Small intestine (tissue), 7 donors: ENCODE data around the gene TEAD1. TPM values are rescaled to one million over a fixed set of nuclear protein-coding genes. Genes with fewer than 3 reads are reported as not detected.

Source experiments
- DNase-seq, 2 donors: peaks; one replicate each; pipeline versions ENCODE4 v3.0.0 to v3.0.0-alpha.2; 2013
- FAIRE-seq: peaks from 2 replicates; lab custom pipeline; 2012; peaks lifted over from hg19 to GRCh38; lab: Jason Lieb, UNC
- H3K27ac ChIP-seq, 3 donors: one replicate each; pipeline ENCODE4 v1.5.1; 2013; ENCODE audit warnings: low read length in 2 of 3, mild to moderate bottlenecking in 2 of 3, control low read depth in 1 of 3, inconsistent platforms in 1 of 3, low read depth in 1 of 3, moderate library complexity in 1 of 3
- H3K27me3 ChIP-seq, 3 donors: one replicate each; pipeline ENCODE4 v1.6.1; 2013; ENCODE audit warnings: low read length in 3 of 3, inconsistent platforms in 1 of 3; ENCODE audit not compliant: control insufficient read depth in 3 of 3, insufficient read depth in 3 of 3
- H3K36me3 ChIP-seq, 3 donors: one replicate each; pipeline ENCODE4 v1.6.1; 2013; ENCODE audit warnings: low read length in 3 of 3, inconsistent platforms in 1 of 3, low read depth in 1 of 3, mild to moderate bottlenecking in 1 of 3, moderate library complexity in 1 of 3; ENCODE audit not compliant: control insufficient read depth in 3 of 3, insufficient read depth in 2 of 3
- H3K4me1 ChIP-seq, 3 donors: one replicate each; pipeline ENCODE4 v1.6.1; 2013; ENCODE audit warnings: low read length in 2 of 3, inconsistent platforms in 1 of 3, low read depth in 1 of 3, mild to moderate bottlenecking in 1 of 3, moderate library complexity in 1 of 3; ENCODE audit not compliant: control insufficient read depth in 3 of 3, insufficient read depth in 2 of 3
- H3K4me3 ChIP-seq, 3 donors: one replicate each; pipeline ENCODE4 v1.5.1; 2013; ENCODE audit warnings: low read length in 3 of 3, control low read depth in 1 of 3, inconsistent platforms in 1 of 3, low read depth in 1 of 3, mild to moderate bottlenecking in 1 of 3, moderate library complexity in 1 of 3
- H3K9me3 ChIP-seq, 2 donors: one replicate each; pipeline ENCODE4 v1.6.1; 2013; ENCODE audit warnings: low read depth in 1 of 2, low read length in 1 of 2; ENCODE audit not compliant: control insufficient read depth in 2 of 2, insufficient read depth in 1 of 2
- WGBS, 3 donors: extraction: QIAGEN DNeasy Blood & Tissue Kit; methylation state at CpG; one replicate each; pipeline ENCODE4 v1.1.7; 2013; 5-methylcytosine and 5-hydroxymethylcytosine counted together
- polyA plus RNA-seq, 4 donors: library from polyadenylated mRNA; stranded (reverse) in 3 of 4; unstranded in 1 of 4; fragments of 200-250 nt in 3 of 4; fragments of 120-200 nt in 1 of 4; gene quantifications; one replicate each; pipeline versions ENCODE4 v1.2.1 to v1.2.3, GENCODE V29; 2013
- donor health status: healthy with polysubstance abuse.
- donor health status: control.
- donor health status: control.
- donor health status: Bipolar disorder and iron deficiency.
- donor health status: healthy.

The TEAD1 gene
- polyA plus RNA-seq, 4 donors, result 3.2 to 29.3 (median 7.6) TPM

- H3K36me3 ChIP-seq, result no peaks in the 10 kb centered on the region
- no peaks in the 10 kb centered on the region for H3K27me3 ChIP-seq
- no peak for FAIRE-seq
- DNase-seq, result peak in 1 of 2 donors; percentile 51
- peaks cover 0 to 32% (median 5%) of the 10 kb centered on the region in 3 donors for H3K4me1 ChIP-seq
- WGBS, 3 donors, result 83 to 90% (median 87%) methylated on average over 2 of the region's 2 CpGs
- peak overlapping the region in 2 of 3 donors; percentile 17 to 76 for H3K27ac ChIP-seq
- H3K4me3 ChIP-seq, result no peak overlapping the region
- no peaks in the 10 kb centered on the region for H3K9me3 ChIP-seq
These were observed 155.5 kb downstream of the TEAD1 start for GRCh38 chr11:12829540-12830314.

GRCh38 chr11:12831471-12832202 is 157.4 kb downstream of the TEAD1 start:
- H3K4me1 ChIP-seq, result peaks cover 0 to 27% (median 5%) of the 10 kb centered on the region in 3 donors
- no peaks in the 10 kb centered on the region for H3K27me3 ChIP-seq
- no peak overlapping the region for H3K4me3 ChIP-seq
- DNase-seq (no peak), FAIRE-seq (no peak)
- no peaks in the 10 kb centered on the region for H3K36me3 ChIP-seq
- no peaks in the 10 kb centered on the region for H3K9me3 ChIP-seq
- 70 to 76% (median 75%) methylated on average over 5 of the region's 5 CpGs for WGBS, 3 donors
- H3K27ac ChIP-seq, result no peak overlapping the region

GRCh38 chr11:12832480-12833224 is 158.4 kb downstream of the TEAD1 start:
- Histone ChIP-seq H3K9me3 (no peaks in the 10 kb centered on the region), H3K4me1 (peaks cover 0 to 17% (median 5%) of the 10 kb centered on the region in 3 donors), H3K27me3 (no peaks in the 10 kb centered on the region), H3K36me3 (no peaks in the 10 kb centered on the region), H3K4me3 (no peak overlapping the region), H3K27ac (no peak overlapping the region)
- DNase-seq, result no peak
- no peak for FAIRE-seq
- WGBS, 3 donors, result 49 to 60% (median 60%) methylated on average over 2 of the region's 2 CpGs

- no peak for FAIRE-seq
- no peak overlapping the region for H3K27ac ChIP-seq
- DNase-seq, result no peak
- 62 to 81% (median 67%) methylated on average over 2 of the region's 2 CpGs for WGBS, 3 donors
- no peaks in the 10 kb centered on the region for H3K27me3 ChIP-seq
- peaks cover 0 to 11% (median 2%) of the 10 kb centered on the region in 3 donors for H3K4me1 ChIP-seq
- no peak overlapping the region for H3K4me3 ChIP-seq
- no peaks in the 10 kb centered on the region for H3K36me3 ChIP-seq
- H3K9me3 ChIP-seq, result no peaks in the 10 kb centered on the region
These were observed 159.9 kb downstream of the TEAD1 start for GRCh38 chr11:12834166-12834565.

GRCh38 chr11:12834630-12835029 is 160.4 kb downstream of the TEAD1 start:
- Histone ChIP-seq H3K4me3 (no peak overlapping the region), H3K4me1 (peaks cover 0 to 6% (median 2%) of the 10 kb centered on the region in 3 donors), H3K9me3 (no peaks in the 10 kb centered on the region), H3K27ac (no peak overlapping the region), H3K36me3 (no peaks in the 10 kb centered on the region), H3K27me3 (no peaks in the 10 kb centered on the region)
- WGBS, 3 donors, result 89 to 100% (median 97%) methylated on average over 1 of the region's 1 CpG
- FAIRE-seq (no peak), DNase-seq (no peak)

GRCh38 chr11:12835286-12835685 is 161.1 kb downstream of the TEAD1 start:
- Histone ChIP-seq H3K4me3 (no peak overlapping the region), H3K27ac (no peak overlapping the region), H3K36me3 (no peaks in the 10 kb centered on the region), H3K27me3 (no peaks in the 10 kb centered on the region), H3K4me1 (peaks cover 0 to 2% (median 0%) of the 10 kb centered on the region in 3 donors), H3K9me3 (no peaks in the 10 kb centered on the region)
- no peak for FAIRE-seq
- WGBS, 3 donors, result 84 to 91% (median 90%) methylated on average over 11 of the region's 11 CpGs
- DNase-seq, result no peak

- H3K27ac ChIP-seq, result peak overlapping the region in 1 of 3 donors; percentile 74
- no peaks in the 10 kb centered on the region for H3K36me3 ChIP-seq
- H3K4me3 ChIP-seq, result no peak overlapping the region
- DNase-seq, result no peak
- H3K9me3 ChIP-seq, result no peaks in the 10 kb centered on the region
- 59 to 83% (median 65%) methylated on average over 6 of the region's 6 CpGs for WGBS, 3 donors
- FAIRE-seq, result no peak
- H3K27me3 ChIP-seq, result no peaks in the 10 kb centered on the region
- peaks cover 2 to 12% (median 6%) of the 10 kb centered on the region in 3 donors for H3K4me1 ChIP-seq
These were observed 164.4 kb downstream of the TEAD1 start for GRCh38 chr11:12838463-12839123.
